NCI-H2081 treated with DMSO at 0.1 percent for 48 hours (cell line): ENCODE data around the gene CTDSP2.

Source experiments
- DNase-seq: peaks from one replicate; lab custom pipeline; 2025; lab: John Stamatoyannopoulos, UW

Gene CTDSP2

DNA sequence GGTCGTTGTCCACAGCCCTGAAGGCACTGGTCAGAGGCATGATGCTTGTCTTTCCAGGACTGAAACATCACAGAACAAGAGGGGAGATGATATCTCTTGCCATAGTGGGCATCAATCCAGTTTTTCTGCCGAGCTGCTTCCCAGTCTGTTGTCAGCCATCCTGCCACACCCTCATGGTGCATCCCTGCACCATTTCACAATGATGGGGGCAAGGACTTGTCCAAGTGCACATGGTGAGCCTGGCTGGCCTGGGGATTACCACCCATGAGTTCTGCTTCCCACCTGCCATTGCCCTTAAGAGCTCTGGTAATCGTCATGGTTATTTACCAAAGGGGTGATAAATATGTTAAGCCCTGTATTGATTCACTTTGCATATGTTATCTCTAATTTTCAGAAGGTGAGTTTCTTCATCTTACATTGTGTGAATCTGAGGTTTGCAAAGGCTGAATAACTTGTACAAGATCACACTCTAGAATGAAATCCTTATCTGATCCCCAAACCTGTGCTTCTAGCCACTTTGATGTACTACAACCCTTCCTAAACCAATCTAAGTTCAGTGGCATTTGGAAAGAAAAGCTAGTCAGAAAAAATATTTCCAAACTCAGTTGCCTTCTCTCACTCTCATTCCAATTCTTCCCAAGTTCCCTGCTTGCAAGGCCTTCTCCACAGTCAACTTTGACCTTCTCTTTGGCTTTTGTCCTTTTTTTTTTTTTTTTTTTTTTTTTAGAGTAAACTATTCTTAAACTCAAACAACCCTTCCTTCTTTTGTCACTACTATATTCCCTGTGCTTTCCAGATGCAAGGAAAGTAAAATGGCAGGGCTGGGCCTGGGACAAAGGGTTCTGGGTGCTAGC is 30.3 kb downstream of the CTDSP2 start:
- no peak for DNase-seq

DNA sequence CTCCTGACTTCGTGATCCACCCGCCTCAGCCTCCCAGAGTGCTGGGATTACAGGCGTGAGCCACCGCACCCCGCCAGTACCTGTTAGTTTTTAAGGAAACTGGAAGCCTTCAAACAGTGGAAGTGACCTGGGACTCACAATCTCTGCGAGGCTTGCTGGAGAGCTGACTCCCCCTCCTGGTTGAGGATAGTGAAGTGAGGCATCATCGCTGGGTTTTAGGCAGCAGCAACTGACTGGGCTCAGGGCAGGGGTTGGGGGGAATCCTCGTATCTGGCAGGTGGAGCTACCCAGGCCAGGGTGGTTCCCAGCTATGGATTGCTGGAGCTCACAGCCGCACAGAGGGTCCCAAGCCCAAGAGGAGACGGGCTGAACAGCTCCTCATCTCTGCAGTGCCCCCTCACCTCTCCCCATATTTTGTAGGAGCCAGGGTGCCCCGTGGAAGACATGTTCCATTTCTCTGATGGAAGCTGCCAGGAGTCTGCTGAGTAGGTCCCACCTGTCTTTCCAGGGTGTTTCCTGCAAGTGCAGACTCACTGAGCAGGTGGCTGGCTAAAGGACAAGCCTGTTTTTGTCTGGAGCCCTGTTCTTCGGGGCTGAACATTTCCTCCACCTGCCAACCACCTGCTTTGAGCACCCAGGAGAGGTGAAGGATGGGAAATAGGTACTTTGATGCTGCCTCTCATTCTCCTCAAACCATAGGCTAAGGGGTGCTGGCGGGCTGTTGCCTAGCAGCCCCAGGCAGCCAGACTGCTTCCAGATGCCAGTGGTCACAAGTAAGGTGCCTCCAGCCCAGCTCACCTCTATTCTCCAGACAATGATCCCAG is 31.1 kb downstream of the CTDSP2 start:
- DNase-seq = no peak

DNA sequence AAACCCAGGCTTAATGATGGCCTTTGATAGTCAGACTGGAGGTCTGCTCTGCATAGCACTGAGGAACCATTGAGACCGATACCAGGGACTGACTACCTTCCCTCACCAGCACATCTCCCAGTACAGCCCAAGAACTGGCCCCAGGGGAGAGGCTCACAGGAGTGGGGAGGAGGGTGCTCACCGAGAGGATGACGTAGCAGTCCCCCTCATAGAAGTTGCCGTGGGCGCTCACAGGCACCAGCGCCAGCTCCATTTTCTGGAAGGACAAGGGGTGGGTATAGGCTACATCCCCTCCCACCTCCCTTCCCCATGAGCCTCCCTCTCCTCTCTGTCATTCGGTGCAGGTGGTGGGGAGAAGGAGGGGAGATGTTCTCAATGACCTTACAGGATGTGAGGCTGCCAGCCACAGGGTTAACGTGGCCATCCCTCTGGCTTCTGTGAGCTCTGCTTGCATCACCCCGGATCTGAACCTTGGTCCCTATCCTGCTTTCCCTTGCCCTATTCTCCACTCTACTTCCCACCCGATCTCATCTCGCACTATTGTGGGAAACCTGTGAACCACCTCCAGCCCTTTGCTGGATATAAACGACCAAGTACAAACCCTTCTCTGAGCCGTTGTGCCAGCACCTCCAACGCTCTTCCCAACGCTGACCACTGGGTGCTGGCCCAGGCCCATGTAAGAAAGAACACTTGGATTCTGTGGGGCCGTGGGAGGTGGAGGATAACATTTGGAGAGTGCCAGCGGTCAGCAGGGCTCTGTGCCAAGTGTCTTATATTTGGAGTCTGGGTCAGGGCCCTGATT is 32.4 kb downstream of the CTDSP2 start:
- DNase-seq = no peak

DNA sequence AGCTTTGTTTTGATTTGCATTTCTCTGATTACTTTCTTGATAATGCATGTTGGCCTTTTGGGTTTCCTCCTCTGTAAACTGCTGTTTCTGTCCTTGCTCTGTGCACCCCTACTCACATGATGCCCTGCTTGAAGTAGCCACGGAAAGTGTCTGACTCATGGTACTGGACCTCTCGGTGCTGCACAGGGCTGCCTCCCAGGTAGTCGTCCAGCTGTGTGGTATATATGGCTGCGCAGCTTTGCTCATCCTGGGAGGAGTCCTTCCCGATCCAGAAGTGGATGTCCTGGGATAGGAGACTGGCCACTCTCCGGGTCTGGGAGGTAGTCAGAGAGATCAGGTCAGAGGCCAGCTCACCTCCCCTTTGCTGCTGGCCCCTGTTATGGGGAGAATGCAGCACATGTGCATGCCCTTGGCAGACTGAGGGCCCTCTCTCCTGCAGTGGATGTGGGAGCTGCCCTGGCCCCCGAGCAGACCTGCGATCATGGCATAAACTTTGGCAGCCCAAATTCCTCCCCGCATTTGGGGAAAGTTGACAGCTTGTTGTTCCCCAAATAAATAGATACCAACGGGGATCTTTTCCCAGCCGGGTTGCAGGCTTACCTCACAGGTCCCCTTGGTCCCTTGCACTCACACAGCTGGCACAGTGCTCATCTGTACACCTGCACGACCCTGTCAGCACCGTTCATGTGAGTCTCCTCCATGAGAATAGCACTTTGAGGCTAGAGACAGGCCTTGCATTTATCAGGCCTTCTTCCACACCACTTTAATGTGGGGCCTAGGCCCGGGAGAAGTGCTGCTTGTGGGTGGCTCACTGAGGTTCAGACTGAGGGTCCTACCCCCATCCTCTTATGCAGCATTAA is 33.2 kb downstream of the CTDSP2 start:
- DNase-seq = no peak

DNA sequence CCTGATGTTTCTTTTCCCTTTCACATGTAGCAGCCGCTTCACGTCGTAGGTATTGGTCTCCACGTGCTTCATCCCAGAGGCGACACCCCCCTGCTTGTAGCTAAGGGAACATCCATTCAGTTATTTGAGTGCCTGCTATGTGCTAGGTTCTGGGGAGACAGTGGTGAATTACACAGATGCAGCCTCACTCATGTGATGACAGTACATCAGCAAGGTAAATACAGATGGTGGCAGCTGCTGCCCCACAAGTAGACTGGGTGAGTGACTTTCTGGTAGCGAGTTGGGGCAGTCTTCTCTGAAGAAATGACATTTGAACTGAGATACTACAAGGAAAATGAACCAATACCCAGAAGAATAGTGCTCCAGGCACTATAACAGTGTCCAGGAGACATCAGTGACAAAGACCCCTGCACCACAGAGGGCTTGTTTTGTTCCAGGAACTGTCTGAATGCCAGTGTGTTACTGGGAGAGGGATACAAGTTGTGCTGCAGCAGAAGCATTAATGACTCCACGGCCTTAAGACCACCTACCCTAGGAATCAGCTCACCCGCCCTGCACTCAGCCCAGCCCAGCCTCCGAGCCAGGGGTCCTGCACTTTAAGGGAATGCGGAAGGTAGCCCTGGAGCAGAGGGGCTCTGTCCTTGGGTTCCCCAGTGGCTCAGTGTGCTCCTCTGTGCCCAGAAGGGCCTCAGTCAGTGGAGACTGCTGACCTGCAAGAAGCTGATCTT is 35.3 kb downstream of the CTDSP2 start:
- DNase-seq = no peak

DNA sequence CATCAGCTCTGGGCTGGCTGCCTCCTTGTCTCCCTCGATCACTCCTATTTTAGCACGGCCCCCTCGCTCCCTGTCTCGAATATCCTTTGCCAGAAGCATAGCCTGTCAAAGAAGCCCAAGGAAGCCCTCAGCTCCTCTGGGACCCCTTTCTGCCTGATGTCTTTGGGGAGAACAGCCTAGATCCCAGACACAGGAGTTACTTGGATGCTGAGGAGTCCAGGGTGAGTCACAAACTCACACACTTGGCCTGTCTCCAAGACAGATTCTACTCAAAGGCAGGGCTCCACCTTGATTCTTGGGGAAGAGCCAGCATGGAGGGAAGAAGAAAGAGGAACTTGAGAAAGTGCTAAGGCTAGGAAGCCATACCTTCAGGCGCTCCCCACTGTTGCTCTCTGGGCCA is 36.1 kb downstream of the CTDSP2 start:
- no peak for DNase-seq

DNA sequence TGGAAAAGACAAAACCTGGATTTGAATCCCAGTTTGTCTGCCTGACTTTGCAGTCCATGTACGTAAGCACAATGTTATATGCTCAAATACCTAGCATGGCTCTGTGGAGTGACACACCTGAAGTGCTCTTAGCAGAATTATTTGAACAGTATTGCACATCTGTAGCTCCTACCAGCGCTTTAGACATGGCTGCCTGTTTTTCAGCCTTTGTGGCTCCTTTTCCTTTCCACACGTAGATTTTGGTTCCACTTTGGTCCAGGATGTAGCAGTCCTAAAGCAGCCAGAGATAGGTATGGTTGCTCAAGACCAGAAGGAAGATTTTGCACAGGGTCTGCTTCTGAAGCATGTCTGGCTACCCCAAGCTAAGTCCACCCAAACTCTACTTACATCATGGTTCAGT is 37.1 kb downstream of the CTDSP2 start:
- no peak for DNase-seq

DNA sequence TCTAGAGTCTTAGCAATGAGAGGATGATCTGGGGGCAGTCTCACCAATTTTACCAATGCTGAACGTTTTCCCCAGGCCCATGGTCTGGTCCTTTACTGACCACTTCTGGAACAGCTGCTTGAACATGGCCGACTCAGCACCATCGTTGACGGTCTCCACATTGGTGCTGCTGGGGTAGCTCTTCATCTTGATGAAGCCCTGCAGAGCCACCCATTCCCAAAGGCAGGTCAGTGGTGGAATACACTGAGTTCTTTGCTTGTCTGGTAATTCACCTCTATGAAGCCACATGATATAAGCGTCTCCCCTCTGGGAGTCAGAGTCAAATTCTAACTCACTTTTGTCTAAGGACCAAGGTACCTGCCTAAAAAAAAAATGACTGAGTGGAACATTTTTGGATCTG is 38.2 kb downstream of the CTDSP2 start:
- no peak for DNase-seq

DNA sequence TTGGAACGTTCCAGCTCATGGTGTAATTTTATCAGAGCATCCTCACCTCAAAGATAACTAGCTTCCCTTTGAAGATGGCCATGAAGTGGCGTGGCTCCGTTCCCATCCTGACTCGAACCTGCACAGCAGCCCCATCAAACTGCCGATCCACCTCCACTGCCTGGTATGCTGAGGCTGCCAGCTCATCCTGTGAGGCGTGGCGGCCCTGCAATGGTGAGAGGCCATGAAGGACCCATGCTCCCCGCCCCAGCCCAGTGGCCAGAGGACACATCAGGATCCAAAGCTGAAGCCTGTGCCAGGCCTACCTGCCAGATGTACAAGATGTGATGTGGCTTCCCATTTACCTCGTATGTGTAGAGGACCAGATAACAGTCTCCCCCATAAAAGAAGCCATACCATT is 39.2 kb downstream of the CTDSP2 start:
- DNase-seq = no peak

DNA sequence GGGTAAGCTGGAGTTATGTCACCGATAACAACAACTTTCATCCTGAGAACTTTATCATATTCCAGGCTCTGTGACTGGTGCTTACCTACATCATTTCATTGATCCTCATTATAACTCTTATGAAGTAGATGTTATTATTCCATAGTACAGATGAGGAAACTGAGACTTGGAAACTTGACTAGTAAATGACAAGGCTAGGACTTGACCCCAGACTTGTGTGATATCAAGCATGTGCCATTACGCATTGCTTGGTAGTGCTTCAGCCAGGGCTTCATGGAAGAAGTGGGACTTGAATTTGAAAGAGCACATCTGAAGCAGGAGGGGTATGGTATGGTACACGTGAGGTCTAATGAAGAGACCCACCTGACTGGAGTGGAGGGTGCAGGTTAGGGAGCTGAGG is 39.9 kb downstream of the CTDSP2 start:
- no peak for DNase-seq

DNA sequence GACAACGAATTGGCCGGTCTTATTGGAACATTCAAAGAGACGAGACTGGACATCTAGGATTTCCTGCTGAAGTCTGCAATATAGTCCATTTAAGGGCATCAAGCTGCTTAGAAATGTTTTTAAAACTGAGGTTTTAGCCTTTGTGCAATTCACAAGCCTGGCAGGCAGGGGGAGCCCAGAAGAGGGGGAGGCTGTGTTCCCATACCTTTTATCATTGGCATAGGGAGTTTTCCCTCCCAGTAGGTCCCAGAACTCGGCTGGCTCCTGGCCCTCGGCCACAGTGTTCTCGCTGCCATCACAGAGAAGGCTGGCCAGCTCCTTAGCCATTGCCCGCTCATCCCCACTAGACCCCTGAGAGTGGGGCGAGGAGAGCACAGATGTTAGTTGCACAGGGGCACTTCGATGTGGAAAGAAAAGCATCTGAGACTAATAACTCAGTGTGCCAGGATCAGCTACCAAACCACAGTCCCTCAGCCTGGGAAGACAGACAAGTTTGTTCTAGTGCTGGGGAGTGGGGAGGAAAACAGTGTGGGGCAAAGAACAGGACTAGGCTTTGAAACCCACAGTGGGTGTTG is 43.1 kb downstream of the CTDSP2 start:
- no peak for DNase-seq

DNA sequence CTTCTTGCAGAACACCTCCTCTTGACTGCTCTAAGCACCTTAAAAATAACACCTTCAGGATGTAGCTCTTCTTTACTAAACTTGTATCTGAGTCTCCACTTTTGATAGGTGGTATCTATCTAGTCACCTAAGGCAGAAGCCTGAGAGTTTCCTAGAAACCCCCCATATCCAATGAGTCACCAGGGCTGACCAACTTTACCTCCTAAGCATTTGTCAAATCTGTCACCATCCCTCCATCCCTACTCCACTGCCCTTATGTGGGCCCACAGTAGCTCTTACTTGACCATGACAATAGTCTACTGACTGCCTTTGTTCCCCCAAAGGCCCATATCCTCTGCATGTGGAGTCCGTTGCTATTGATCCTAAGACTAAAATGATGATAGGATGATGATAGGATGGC is 43.9 kb downstream of the CTDSP2 start:
- no peak for DNase-seq

DNA sequence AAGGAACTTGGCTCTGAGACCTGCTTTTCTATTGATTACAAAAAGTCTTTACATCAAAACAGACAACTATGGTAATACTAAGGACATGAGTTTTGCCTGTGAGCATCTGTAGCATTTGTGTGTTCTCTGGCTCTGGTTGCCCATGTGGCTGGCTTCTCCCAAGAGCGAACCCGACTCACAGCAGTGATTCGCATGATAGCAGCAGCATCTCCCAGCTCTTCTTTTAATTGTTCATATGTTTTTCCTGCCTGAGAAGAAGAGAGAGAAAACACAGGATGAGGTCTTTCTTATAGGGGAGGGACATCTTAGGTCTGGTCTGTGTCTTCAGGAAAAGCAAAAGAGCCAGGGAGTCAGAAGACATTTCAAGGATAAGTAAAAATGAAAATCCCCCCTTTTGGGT is 45.6 kb downstream of the CTDSP2 start:
- no peak for DNase-seq

DNA sequence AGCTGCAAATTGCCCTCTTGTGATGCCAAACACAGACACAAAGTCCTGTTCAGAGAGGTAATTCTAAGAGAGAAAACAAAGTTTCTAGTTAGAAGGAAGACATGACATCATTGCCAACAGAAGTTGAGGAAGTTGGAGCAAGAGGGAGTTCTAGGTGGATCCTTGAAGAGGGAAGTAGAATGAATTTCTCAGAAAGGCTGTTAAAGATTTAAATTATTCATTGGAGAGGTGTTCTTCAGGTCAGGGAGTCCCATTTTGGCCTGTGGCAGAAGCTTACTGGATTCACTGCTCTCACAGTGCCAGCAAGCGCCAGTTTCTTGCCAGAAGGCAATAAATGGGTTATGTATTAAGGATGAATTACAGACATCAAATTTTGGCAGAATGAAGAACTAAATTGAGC is 48.6 kb downstream of the CTDSP2 start:
- DNase-seq = no peak

DNA sequence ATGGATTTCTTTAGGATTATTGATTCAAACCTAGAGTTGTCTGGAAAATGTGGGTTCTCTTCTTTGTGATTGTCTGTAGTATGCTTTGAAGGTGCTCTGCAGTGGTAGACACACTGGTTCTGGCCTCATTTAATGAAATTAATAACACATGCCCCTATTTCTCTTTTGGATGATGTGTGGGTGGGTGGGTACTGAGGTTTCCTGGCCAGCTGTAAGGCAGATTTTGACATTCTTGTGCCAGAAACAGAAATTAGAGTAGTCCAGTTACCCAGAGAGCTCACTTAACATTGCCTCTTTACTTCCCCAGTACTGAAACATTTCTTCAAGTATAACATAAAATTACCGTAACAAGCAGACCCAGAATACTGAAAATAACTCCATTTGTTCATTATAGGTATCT is 49.5 kb downstream of the CTDSP2 start:
- DNase-seq = no peak

DNA sequence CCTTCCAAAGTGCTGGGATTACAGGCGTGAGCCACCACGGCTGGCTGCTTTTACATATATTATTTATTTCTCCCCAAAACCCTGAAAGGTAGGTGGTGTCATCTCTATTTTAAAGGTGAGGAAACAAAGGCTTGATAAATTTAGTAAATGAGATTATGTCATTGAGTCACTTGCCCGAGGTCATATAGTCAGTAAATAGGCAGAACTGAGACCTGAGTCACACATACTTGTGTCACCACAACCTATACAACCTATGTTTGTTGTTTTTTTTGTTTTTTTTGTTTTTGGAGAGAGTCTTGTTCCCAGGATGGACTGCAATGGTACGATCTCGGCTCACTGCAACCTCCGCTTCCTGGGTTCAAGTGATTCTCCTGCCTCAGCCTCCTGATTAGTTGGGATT is 51.2 kb downstream of the CTDSP2 start:
- DNase-seq = no peak

DNA sequence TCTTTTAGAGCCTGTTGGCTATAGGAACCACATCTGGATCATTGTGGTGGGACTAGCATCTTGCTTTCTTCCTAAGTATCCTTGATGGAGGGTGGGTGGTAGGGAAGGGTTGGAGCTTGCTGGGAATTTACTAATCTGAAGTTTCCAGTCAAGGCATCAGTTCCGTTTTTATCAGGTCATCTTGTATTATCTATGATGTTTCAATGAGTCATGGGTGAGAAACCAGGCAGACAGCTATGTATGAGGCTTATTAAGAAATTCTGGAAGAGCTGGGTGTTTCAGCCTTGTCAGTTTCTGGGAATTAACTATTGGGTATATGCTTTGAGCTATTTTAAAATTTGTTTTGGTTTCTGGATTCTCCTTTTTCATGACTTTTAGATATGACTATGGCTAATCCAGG is 52.6 kb downstream of the CTDSP2 start:
- DNase-seq = no peak

DNA sequence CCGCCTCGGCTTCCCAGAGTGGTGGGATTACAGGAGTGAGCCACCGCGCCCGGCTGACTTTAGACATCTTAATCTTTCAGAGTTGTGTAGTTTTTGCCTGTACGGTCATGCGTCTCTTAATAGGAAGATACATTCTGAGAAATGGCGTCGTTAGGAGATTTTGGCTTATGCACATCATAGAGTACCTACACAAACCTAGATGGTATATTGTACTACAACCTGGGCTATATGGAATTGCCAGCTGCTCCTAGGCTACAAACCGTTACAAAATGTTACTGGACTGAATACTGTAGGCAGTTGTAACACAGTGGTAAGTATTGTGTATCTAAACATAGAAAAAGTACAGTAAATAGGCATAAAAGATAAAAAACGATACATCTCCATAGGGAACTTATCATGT is 62.7 kb downstream of the CTDSP2 start:
- no peak for DNase-seq

DNA sequence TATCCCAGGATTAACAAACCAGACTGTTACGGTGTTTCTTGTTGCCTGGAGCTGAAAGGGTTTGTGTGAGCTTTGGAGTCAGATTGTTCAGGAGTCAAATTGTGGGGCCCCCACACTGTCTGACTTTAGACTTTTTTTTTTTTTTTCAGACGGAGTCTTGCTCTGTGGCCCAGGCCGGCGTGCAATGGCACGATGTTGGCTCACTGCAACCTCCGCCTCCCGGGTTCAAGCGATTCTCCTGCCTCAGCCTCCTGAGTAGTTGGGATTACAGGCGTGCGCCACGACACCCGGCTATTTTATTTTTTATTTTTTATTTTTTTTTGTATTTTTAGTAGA is 63.1 kb downstream of the CTDSP2 start:
- DNase-seq = no peak

DNA sequence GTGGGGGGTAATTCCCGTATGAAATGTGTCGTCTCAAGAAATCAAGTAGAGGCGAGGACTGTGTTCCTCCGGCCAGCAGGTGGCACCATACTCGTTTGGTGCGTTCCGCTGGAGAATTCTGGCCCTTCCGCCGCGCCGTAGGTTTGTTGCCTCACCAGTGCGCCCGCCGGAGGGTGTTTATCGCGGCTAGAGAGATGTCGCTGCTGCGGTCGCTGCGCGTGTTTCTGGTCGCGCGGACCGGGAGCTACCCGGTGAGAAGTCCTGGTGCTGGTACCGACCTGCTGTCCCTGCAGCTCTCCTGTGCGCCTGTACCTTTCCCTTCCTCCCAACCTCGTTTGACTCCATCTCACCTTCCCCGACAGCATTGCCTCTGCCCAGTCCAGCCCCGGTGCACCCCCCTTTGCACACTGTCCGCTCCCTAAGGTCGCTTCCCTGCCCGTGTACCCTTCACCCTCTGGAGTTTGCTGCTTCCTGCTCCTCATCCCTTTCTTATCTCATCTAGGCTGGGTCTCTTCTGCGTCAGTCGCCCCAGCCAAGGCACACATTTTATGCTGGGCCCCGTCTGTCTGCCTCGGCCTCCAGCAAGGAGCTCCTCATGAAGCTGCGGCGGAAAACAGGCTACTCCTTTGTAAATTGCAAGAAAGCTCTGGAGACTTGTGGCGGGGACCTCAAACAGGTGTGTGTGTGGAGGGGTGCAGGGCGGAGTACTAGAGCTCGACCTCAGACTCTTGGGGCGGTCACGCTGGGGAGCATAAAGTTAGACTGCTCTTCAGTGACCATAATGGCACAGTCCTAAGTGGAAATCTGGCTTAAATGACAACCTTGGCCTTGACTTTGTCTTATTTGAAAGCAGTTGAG is 63.7 kb downstream of the CTDSP2 start, which contains the start of gene TSFM:
TSFM (plus strand) TSS at position 180 of the 858 bp plus-strand sequence; CDS start at position 195, 15 bp downstream.
- peak; percentile 68 for DNase-seq
